CD4-positive, alpha-beta memory T cell (primary cell): Measurements from ENCODE around the gene POMGNT2. TPM values are rescaled to one million over a fixed set of nuclear protein-coding genes. Genes with fewer than 3 reads are reported as not detected.

Experiments used
- polyA plus RNA-seq, 2 donors: library from polyadenylated mRNA; unstranded; fragments of 300-500 nt; fragmentation: Illumina TruSeq; gene quantifications; one replicate each; pipeline ENCODE4 v1.2.3, GENCODE V29; 2021
- total RNA-seq, 2 experiments: library from RNA; stranded (reverse); gene quantifications; one replicate each; pipeline ENCODE4 v1.2.3, GENCODE V29; 2021

Gene POMGNT2
- total and polyA plus RNA-seq, 4 experiments from 2014 or later: 5.4 to 8.1 (median 5.9) TPM

Other genes starting within 250 kb of the POMGNT2 start
- not detected for gene CYP8B1, start 230.2 kb downstream of the POMGNT2 start, total RNA-seq
- not detected for gene CYP8B1, start 230.2 kb downstream of the POMGNT2 start, polyA plus RNA-seq
- 1 to 10 TPM; 2.1 to 2.7 TPM for gene ZNF662, start 199.9 kb downstream of the POMGNT2 start, total RNA-seq
- under 1 TPM in 1 of 2 donors, not detected in 1; 0.07 TPM for gene ZNF662, start 199.9 kb downstream of the POMGNT2 start, polyA plus RNA-seq
- not detected for gene GASK1A, start 126.8 kb downstream of the POMGNT2 start, total RNA-seq
- not detected for gene GASK1A, start 126.8 kb downstream of the POMGNT2 start, polyA plus RNA-seq
- gene SNRK, start 180.5 kb upstream of the POMGNT2 start, total RNA-seq: 100 to 1,000 TPM; 104 to 108 TPM
- gene SNRK, start 180.5 kb upstream of the POMGNT2 start, polyA plus RNA-seq: 10 to 100 TPM; 39.8 to 50.5 TPM